GM18867 (cell line): ENCODE results near the gene CTDNEP1.

Experiments used
- ATAC-seq: cut with Tn5 transposase; IDR thresholded peaks from one replicate; pipeline ENCODE4 v1.9.1; 2021; ENCODE audit warnings: mild to moderate bottlenecking, moderate library complexity; ENCODE audit not compliant: unreplicated experiment

CTDNEP1 gene

DNA sequence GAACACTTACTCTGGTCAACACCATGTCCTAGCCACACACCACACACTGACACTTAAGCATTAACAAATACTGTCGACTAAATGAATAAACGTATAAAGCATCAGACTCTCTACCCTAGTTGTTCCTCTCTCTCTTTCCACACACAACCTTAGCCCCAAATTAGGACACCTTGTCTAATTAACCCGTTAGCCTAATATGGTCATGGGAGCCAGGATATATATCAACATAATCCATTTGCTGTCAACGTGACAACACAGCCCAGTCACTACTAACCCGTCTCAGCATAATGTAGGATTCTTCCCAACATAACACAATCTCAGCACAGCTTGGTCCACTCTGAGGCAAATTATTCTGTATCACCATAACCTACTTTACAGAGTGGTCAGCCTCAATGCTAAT lies 19.4 kb downstream of the CTDNEP1 start:
- ATAC-seq, result no peak

DNA sequence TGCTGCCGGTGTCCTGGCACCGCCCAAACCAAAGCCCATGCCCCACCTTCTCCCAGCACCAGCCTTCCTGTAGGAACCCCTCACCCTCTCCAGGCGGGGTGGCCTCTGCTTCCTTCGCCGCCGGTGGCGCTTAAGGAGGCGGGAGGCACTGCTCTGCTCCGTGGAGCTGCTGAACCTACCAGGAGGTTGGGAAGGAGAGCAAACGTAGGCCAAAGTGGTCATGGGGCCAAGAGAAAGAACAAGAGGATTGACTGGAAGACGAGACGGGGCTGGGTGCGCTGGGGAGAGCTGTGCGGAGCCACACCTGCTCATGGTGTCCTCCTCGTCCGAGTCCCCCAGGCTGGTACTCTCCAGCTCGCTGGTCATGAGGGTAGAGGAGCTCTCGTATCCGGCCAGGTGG lies 22.0 kb downstream of the CTDNEP1 start:
- no peak for ATAC-seq

DNA sequence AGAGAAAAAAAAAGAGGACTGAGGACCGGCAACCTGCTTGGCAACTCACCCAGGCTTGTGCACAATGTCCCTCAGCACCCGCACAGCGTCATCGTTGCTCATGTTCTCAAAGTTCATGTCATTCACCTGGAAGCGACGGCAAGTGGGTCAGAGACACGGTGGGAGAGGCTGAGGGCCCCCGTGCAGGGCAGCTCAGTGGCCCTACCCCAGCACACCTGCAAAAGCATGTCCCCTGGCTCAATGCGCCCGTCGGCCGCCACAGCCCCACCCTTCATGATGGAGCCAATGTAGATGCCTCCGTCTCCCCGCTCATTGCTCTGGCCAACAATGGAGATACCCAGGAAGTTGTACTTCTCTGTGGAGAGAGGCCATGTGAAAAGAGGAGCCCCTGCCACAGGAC lies 22.6 kb downstream of the CTDNEP1 start:
- ATAC-seq, result no peak

DNA sequence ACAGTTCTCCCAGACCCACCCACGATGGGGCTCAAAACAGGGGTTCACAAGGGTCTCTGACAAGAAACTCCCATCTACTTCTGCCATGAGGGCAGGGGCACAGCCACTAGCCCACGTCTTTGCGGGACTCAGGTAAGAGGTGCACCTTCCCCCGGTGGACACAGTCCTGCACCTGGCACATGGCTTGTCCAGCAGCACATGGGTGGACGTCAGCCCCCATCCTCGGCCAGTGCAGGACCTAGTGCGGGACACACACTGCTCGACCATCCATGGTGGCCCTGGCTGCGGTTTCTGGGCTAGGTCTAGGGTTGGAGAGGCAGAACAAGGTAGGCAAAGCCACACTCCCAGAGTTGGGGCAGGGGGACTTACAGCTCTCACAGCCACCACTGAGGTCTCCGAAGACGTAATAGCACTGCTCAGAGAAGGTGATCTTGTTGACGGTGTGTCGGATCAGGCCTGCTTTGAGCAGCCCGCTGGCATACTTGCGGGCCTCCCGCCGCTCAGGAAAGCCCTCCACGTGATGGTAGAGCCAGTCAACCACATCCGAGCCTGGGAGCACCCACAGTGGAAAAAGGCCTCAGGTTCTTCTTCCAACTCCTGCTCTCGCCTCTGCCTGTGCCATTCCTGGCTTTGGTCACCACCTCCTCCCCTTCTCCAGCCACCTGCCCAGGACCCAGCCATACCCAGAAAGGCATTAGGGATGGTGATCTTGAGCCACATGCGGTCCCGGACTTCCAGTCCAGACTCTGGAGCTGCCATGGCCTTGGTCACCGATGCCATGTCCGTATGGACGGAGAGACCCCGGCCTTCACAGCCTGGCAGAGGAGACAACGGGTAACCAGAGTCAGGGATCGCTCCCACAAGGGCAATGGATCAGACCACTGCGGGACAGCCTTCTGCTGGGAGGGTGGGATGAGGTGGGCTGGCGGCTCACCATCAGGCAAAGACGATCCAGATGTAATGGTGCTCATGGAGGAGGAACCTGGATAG lies 24.5 kb downstream of the CTDNEP1 start:
- no peak for ATAC-seq

DNA sequence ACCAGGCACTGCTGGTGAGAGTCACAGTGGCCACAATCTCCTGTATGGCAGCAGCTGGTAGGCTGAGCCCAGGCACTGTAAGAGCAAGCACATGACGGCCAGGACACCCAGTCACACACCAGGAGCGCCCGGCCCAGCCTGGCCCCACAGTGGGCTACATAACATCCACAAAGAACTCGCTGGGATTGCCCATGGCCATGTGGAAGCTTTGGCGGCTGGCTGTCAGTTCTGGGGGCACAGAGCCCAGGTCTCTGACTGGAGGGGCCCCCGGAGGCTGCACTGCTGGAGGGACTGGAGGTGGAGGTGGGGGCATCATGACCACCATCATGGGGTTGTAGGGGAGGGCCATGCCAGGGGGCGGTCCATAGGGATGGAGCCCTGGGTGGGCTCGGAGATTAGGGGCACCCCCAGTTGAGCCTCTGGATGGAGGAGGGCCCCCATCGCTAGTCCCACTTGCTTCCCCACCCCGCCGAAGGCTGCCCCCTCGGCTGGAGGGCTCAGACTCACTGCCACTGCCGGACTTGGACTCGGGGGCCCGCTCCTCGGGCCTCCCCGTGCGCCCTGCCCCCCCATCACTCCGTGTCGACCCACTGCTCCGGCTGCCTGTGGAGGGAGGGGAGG lies 25.7 kb downstream of the CTDNEP1 start:
- no peak for ATAC-seq

DNA sequence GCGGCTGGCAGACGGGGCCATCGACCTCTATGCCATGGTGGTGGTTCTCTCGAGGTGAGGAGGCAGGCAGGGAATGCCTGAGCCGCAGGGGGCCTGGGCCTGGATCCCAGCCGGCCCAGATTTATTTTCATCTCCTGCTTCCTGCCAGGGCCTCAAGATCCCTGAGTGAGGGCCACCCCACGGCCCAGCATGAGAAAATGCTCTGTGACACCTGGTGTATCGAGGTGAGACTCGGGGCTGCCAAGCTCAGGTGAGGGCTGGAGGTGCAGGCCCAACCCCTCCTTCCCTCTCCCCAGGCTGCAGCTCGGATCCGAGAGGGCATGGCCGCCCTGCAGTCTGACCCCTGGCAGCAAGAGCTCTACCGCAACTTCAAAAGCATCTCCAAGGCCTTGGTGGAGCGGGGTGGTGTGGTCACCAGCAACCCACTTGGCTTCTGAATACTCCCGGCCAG lies 26.8 kb downstream of the CTDNEP1 start:
- ATAC-seq, result no peak

DNA sequence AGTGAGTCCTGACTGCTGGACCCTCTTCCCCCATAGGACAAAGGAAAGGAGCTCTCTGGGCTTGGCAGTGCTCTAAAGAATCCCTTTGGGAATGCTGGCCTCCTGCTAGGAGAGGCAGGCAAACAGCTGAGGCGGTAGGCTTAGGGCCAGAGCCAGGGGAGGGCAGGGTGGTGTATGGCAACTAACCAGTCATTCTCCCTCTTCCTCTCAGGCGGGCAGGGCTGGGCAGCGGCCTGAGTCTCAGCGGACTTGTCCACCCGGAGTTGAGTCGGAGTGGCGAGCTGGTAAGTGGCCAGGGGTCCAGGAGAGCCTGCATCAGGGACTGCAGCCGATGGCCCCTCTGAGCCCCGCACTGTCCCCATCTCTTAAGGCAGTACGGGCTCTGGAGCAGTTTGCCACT lies 27.4 kb downstream of the CTDNEP1 start:
- ATAC-seq, result no peak

DNA sequence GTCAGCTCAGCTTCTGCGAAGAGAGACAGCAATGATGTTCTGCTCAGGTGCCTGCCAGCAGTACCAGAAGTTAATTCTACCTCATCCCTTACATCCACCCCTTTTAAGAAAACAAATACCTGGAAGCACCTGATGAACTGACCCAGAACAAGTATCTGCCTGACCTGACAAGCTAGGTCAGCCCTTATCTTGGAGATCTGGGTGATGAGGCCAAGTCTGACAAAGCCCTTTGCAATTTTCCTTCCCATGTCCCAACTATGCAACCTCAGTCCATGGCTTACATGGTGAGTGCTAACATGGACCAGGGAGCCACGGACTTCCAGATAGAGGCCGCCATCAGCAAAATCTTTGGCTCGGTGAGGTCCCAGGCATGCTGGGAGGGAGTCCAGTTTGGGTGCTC lies 28.2 kb downstream of the CTDNEP1 start:
- no peak for ATAC-seq

DNA sequence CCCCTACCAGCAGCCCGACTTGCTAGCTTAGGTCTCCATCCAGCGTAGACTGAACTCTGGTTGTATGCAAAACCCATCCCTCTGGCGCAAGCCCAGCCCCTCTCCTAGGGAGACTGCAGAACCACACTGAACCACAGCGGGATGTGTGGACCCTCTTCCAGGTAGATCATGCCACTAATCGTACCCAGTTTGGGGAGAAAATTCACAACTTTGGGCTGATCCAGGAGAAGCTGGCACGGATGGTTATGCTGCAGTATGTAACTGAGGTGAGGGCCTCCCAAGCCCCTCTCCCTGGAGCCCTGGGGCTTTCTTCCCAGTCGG lies 28.6 kb downstream of the CTDNEP1 start:
- ATAC-seq, result no peak

DNA sequence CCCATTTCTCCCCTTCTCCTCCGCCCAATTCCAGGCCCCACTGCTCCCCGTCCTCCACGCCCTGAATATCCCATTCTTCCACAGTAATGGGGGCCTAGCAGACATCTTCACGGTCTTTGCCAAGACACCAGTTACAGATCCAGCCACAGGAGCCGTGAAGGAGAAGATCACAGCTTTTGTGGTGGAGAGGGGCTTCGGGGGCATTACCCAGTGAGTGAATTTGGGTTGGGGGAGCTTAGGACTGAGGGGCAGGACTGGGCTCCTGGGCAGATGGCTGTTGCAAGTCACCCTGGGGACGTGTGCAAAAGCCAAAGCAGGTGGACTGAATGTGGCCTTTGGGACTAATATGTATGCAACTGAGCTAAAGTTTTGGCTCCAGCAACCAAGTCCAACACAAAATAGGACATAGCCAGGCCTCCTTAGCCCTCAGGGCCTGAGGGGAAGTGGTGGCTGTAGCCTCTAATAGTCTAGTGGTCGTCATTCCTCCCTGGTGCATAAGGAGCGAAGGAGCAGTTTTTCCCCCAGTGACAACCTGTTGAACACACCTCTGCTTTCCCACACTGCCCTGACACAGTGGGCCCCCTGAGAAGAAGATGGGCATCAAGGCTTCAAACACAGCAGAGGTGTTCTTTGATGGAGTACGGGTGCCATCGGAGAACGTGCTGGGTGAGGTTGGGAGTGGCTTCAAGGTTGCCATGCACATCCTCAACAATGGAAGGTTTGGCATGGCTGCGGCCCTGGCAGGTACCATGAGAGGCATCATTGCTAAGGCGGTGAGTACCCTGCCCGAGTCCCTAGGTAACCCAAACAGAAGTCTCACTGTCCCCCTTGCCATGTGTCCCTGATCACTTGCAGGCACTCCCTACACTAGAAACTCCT lies 29.2 kb downstream of the CTDNEP1 start:
- ATAC-seq, result no peak

DNA sequence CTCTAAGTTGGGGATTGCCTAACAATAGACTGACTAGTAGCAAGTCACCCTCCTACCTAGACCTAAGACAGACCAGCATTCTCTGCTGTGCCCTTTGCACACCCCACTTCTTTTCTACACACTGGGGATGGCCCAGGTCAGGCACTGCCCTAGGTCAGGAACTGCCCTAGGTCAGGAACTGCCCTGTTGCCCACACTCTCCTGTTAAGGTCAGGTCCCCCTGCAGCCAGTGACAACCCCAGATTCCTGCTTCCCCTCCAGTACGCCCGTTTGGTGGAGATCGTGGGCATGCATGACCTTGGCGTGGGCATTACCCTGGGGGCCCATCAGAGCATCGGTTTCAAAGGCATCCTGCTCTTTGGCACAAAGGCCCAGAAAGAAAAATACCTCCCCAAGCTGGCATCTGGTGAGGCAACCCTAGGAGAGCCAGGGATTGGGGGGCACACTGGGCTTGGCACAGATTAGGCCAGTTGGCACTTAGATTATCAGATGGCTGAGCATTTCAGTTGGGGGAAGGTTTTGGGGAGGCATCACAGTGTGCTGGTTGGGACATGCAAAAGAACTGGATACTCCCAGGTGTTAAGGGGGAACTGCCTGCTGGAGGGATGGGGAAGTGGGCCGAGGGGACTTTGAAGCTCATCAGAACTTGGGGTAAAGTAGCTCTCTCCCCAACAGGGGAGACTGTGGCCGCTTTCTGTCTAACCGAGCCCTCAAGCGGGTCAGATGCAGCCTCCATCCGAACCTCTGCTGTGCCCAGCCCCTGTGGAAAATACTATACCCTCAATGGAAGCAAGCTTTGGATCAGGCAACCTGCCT lies 30.0 kb downstream of the CTDNEP1 start:
- ATAC-seq, result no peak

DNA sequence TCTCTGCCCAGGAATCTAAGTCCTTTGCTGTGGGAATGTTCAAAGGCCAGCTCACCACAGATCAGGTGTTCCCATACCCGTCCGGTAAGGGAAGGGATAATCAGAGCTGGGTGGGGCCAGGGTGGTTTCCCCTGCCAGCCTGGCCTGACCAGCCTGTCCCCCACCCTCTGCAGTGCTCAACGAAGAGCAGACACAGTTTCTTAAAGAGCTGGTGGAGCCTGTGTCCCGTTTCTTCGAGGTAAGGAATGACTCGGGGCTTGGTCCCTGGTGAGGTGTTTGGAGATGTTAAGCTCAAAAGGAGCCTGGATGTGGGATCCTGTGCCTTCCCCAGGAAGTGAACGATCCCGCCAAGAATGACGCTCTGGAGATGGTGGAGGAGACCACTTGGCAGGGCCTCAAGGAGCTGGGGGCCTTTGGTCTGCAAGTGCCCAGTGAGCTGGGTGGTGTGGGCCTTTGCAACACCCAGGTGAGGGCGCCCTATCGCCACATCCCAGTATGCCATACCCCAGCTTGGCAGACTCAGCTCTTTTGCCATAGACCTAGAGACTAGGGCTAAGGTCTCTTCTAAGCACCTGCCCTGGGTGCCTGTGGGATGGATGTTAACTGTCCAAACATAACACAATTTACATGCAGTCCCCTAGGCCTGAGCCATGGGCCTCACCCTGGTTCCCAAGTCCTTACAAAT lies 30.8 kb downstream of the CTDNEP1 start:
- no peak for ATAC-seq

DNA sequence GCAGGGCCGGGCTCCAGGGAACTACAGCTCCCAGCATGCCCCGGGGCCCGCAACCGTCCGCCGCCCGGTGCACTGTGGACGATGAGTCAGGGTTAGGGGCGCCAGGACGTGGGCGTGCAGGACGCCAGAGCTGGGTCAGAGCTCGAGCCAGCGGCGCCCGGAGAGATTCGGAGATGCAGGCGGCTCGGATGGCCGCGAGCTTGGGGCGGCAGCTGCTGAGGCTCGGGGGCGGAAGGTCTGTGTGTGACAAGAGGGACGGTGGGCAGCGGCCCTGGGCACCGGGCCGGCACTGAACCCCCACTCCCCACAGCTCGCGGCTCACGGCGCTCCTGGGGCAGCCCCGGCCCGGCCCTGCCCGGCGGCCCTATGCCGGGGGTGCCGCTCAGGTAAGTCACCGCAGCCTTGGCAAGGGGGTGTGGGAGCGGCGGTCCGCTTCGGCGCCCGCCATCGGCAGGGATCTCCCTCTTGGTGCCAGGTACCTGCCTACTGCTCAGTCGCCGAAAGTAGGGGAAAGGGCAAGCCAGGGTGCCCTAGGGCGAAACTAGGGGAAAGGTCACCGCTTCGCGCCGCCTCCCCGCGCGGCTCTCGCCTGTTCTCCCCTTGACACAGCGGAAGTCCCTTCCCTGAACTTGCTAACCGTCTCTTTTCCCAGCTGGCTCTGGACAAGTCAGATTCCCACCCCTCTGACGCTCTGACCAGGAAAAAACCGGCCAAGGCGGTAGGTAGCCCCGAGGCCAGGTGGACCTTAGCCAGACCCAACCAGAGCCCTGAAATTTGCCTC lies 31.5 kb downstream of the CTDNEP1 start, which contains the start of the genes ACADVL and DLG4:
ACADVL (plus strand) TSS at position 127 of the 781 bp plus-strand sequence; CDS start at position 174, 47 bp downstream.
DLG4 (minus strand) TSS at position 25 of the 781 bp plus-strand sequence.
- ATAC-seq, result peak; percentile 52

DNA sequence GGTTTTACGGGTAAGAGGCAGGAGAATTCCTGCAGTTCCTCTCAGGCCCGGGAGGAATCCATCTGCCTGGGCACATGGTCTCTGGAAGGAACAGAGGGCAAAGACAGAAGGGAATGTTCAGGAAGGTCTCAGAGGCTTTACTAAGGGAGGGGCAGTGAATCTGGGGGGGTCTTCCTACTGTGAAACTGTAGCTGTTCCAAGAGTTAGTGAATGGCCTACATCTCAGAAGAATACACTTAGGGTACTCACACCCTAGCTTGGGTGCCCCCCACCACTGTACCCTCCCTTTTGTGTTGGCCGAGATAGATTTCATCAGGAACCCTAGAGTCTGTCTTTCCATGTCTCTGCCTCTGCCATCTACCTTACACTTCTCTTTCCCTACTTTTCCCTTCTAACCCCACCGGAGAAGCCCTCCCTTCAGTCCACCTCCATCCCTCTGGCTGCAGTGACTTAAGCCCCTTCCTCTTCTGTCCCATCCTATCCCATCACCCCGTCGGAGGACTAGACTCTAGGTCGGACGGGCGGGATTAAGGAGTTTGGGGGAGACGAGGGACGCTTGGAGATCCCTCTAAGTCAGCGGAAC lies 32.2 kb downstream of the CTDNEP1 start:
- no peak for ATAC-seq

DNA sequence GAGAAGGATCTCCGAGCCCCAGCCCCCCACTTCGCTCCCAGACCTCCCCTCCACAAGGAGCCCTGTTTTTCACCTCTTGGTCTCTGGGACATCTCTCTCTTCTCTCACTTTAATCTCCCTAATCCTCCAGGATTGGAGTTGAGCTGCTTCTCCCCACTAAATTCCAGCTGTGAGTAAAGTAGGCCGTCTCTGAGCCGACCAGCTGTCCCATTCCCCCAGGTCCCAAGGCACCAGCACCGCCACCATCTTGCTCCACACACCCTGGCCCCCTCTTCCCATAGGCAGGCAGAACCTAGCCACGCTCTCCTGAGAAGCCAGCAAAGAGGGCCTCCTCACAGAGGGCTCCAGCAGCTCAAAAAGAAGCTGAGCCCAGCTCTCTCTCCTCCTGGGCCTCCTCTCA lies 32.8 kb downstream of the CTDNEP1 start:
- ATAC-seq, result no peak

DNA sequence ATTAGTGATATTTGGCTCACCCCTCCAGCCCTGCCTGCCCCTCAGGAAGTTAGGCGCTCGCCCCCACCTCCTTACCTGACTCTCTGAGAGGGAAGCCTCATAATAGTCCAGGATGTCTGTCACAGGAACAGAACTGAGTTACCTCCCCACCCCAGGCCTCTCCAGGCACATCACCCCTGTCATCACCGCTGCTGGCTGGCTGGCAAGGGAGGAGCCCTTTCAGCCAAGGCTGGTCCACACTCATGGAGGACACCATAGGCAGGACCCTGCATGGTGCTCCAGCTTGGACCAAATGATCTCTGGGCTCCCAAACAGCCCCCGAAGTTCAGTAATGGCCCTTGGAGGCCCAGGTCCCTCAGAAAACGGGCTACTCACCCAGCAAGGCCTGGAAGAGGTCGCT lies 33.4 kb downstream of the CTDNEP1 start:
- ATAC-seq, result no peak

DNA sequence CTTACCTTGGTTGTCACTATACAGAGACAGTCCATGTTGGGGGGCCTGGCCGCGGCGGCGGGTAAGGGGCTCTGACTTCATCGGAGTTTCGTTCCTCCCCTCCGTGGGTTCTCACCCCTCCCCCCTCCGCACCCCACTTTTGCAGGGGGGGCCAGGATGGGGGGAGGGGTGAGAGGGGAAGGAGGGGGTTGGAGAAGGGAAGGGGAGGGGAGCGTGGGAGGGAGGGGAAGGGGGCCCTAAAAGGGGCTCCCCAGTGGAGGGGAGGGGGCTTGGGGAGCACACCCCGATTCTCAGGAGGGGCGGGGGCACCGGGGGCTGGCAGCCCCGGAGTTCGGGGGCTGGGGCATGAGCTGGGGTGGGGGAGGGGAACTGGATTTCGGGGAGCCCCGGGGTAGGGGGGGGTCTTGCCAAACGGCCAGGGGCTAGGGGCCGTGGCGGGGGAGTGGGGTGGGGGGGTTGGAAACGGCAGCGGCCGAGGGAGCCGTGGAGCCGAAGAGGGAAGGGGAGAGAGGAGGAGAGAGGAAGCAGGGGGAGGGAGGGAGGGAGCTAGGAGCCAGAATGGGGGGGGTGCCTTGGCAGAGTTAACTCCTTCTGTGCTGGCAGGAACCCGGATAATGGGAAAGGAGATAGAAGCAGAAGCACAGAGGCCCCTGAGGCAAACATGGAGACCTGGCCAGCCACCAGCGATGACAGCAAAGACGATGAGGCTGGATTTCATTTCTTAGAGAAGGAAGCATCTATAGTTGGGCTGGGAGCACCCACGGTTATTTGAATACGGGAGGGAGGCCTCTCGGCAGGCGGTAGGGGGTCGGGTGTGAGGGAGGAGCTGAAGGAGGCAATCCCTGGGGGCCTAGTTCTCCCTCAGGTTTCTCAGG lies 34.2 kb downstream of the CTDNEP1 start:
- no peak for ATAC-seq
